Measurements from ENCODE around the gene SMARCD2.

DNA sequence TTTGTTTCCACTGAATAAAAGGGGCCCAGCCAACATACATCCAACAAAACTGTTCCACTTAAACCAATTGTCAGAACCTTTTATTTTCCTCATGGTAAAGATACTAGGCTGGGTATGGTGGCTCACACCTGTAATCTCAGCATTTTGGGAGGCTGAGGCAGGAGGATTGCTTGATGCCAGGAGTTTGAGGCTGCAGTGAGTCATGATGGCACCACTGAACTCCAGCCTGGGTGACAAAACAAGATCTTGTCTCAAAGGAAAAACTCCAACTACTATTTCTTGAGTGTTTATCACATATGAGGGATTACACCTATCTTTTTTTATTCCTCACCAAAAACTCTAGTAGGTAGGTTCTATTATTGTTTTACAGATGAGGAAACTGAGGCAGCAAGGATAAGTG is 19.9 kb downstream of the SMARCD2 start:
- TF ChIP-seq ZNF274 (IDR thresholded peaks at IDR 0.05; ENCODE audit: low read depth, low read length), result no peak
- no peak for TF ChIP-seq SUZ12 (IDR thresholded peaks at IDR 0.05; ENCODE audit: extremely low read depth, insufficient read depth, insufficient read length)
